ENCODE results near the gene ITPR2. TPM values are rescaled to one million over a fixed set of nuclear protein-coding genes. Genes with fewer than 3 reads are reported as not detected.

Gene ITPR2
- total and polyA plus RNA-seq, 2 of the 13 experiments (the other 11 are each of a cell fraction or from before 2014, with no cell fraction given) = 31.9 to 81.9 TPM

GRCh38 chr12:26736563-26737486 is 96.2 kb downstream of the ITPR2 start (continued):
- TF ChIP-seq ZBTB39 (CRISPR knock-in tag; IDR thresholded peaks at IDR 0.05) (no peak; the same call in 1 of the 2 replicates), TCF7L2 (IDR thresholded peaks at IDR 0.05; ENCODE audit: low read depth, low read length) (peak; percentile 84), HNRNPUL1 (IDR thresholded peaks at IDR 0.05; ENCODE audit: low read depth, low read length) (no peak), CREB1 (IDR thresholded peaks at IDR 0.05) (no peak), CREB1 (CRISPR knock-in tag; IDR thresholded peaks at IDR 0.05) (peak; percentile 73), STAG1 (CRISPR knock-in tag; IDR thresholded peaks at IDR 0.05) (peak; percentile 24; the same call in 1 of the 2 replicates), TBX3 (IDR thresholded peaks at IDR 0.05; ENCODE audit: borderline replicate concordance) (peak; percentile 95), ZNF143 (CRISPR knock-in tag; IDR thresholded peaks at IDR 0.05) (no peak), MYC (CRISPR knock-in tag; IDR thresholded peaks at IDR 0.05; ENCODE audit: borderline replicate concordance) (no peak), IRF2 (CRISPR knock-in tag; IDR thresholded peaks at IDR 0.05) (peak; percentile 89), ZNF431 (CRISPR knock-in tag; IDR thresholded peaks at IDR 0.05; ENCODE audit: borderline replicate concordance, low read depth) (peak; percentile 69; the same call in 1 of the 2 replicates), SMAD3 (CRISPR knock-in tag; IDR thresholded peaks at IDR 0.05) (peak; percentile 96), POLR2AphosphoS5 (IDR thresholded peaks at IDR 0.05; ENCODE audit: low read depth, low read length) (peak; percentile 65), PITX1 (CRISPR knock-in tag; IDR thresholded peaks at IDR 0.05) (peak; percentile 99), PCBP1 (IDR thresholded peaks at IDR 0.05; ENCODE audit: borderline replicate concordance, low read depth, low read length) (no peak), ZNF235 (CRISPR knock-in tag; IDR thresholded peaks at IDR 0.05; ENCODE audit: borderline replicate concordance) (0 out of 2 replicates have a peak, but pooled peaks have one; percentile 54), MED13 (CRISPR knock-in tag; IDR thresholded peaks at IDR 0.05) (peak; percentile 99), KDM4B (CRISPR knock-in tag; IDR thresholded peaks at IDR 0.05) (peak; percentile 97), IRX3 (CRISPR knock-in tag; IDR thresholded peaks at IDR 0.05; ENCODE audit: borderline replicate concordance, low read depth) (peak; percentile 37; the same call in 1 of the 2 replicates), POLR2G (IDR thresholded peaks at IDR 0.05; ENCODE audit: low read depth, low read length) (peak; percentile 76), BRCA1 (CRISPR knock-in tag; IDR thresholded peaks at IDR 0.05) (no peak), ZHX2 (IDR thresholded peaks at IDR 0.05; ENCODE audit: low read depth) (peak; percentile 74), ZHX2 (CRISPR knock-in tag; IDR thresholded peaks at IDR 0.05; ENCODE audit: borderline replicate concordance) (no peak)
